Fibroblast of the aortic adventitia (primary cell): ENCODE results near the gene SLK. TPM values are rescaled to one million over a fixed set of nuclear protein-coding genes. Genes with fewer than 3 reads are reported as not detected.

ENCODE experiments used
- DNase-seq: peaks from one replicate; pipeline ENCODE4 v3.0.0-alpha.2; 2010; ENCODE audit warnings: low read depth
- H3K4me3 ChIP-seq: 2 replicates; pipeline ENCODE4 v1.5.1; 2011; ENCODE audit warnings: low read depth, mild to moderate bottlenecking, control low read depth, low read length, moderate library complexity
- CTCF ChIP-seq: IDR thresholded peaks from 2 replicates; pipeline ENCODE4 v1.5.1; 2011; ENCODE audit warnings: mild to moderate bottlenecking, low read length, control low read depth, inconsistent platforms; ENCODE audit not compliant: insufficient read depth
- small RNA-seq: library from RNA; depleted of rRNA; stranded (forward); fragments of <200 nt; gene quantifications from one replicate; pipeline ENCODE3, GENCODE V24; 2012
- total RNA-seq: library from RNA; depleted of rRNA; stranded (reverse); fragments of >200 nt; gene quantifications from 2 replicates; pipeline ENCODE4 v1.2.3, GENCODE V29; 2012; ENCODE audit warnings: low replicate concordance

Gene SLK
- total RNA-seq, 1 donor, result 81.3 TPM

GRCh38 chr10:104069613-104070012 lies 102.7 kb downstream of the SLK start:
- no peak overlapping the region for H3K4me3 ChIP-seq

GRCh38 chr10:104072786-104073185 lies 105.8 kb downstream of the SLK start:
- H3K4me3 ChIP-seq, result no peak overlapping the region
- TF ChIP-seq CTCF, result no peak
- peak; percentile 19 for DNase-seq

More at GRCh38 chr10:104069613-104070012, 102.7 kb downstream of the SLK start:
- DNase-seq, result no peak
- TF ChIP-seq CTCF, result no peak

GRCh38 chr10:104074505-104074904 lies 107.6 kb downstream of the SLK start:
- no peak for DNase-seq
- no peak for TF ChIP-seq CTCF
- H3K4me3 ChIP-seq, result no peak overlapping the region

GRCh38 chr10:104076743-104077160 lies 109.8 kb downstream of the SLK start:
- DNase-seq, result peak; percentile 73
- no peak overlapping the region for H3K4me3 ChIP-seq
- no peak for TF ChIP-seq CTCF

- no peak for DNase-seq
- TF ChIP-seq CTCF, result no peak
- no peak overlapping the region for H3K4me3 ChIP-seq
Measured at GRCh38 chr10:104077247-104077646, 110.3 kb downstream of the SLK start.

GRCh38 chr10:104077663-104078151 lies 110.8 kb downstream of the SLK start:
- no peak for DNase-seq
- H3K4me3 ChIP-seq, result no peak overlapping the region
- TF ChIP-seq CTCF, result no peak

Small RNAs within 50 kb of the gene (small RNA-seq; reads per million reads assigned to genes)
- not detected for gene RN7SL524P

Other genes with a start within 250 kb of the SLK start
- gene SH3PXD2A, start 111.6 kb upstream of the SLK start, total RNA-seq, result 15.8 and 20.4 TPM in 2 replicates
- 18.4 and 34.9 TPM in 2 replicates for gene STN1, start 49.0 kb upstream of the SLK start, total RNA-seq
- 2.0 and 2.3 TPM in 2 replicates for gene COL17A1, start 118.7 kb downstream of the SLK start, total RNA-seq
- 11.0 and 39.9 TPM in 2 replicates for gene SFR1, start 155.0 kb downstream of the SLK start, total RNA-seq